ENCODE results near the gene HOOK2.

HOOK2 gene

DNA sequence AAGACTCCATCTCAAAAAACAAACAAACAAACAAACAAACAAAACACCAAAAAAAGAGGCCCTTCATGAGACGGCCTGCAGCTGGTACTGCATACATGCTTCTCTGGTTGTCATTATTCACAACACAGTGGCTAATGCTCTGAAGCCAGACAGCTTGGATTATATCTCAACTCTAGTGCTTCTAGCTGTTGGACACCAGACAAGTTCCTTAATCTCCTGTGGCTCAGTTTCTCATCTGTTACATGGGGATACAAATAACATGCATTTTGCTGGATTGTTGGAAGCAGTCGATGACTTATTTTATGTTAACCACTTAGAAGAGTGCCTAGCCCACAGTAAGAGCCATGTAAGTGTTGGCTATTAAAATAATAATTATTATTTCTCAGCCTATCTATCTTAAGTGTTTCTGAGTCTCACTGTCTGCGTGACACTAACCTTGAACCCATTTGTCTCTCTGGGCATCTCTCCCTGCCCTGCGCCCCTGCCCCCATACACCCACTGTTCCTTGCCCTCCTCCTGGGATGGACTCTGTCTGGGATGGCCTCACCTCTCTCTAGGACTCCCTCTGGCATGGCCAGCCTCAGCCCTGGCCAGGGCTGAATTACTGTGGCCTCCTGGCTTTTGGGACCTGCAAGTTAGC, 12.8 kb upstream of the HOOK2 start:
- Histone ChIP-seq H3K27ac (ENCODE audit: low read depth, low read length) (peak overlapping the region; percentile 15), H3K79me2 (ENCODE audit: control insufficient read depth, insufficient read depth, low read length) (peaks cover 1% of the 10 kb centered on the region), H3K56ac (ENCODE audit: low read length) (peak overlapping the region; percentile 84), H3K36me3 (ENCODE audit: control insufficient read depth, insufficient read depth, low read length) (no peaks in the 10 kb centered on the region), H4K8ac (ENCODE audit: low read depth, low read length) (no peak overlapping the region), H2BK15ac (replicated peaks; ENCODE audit: low read depth) (no peak overlapping the region), H3K4ac (ENCODE audit: low read depth, low read length) (no peak overlapping the region), H3K27me3 (ENCODE audit: insufficient read depth, low read length, poor library complexity) (no peaks in the 10 kb centered on the region), H3K4me3 (ENCODE audit: low read length) (no peak overlapping the region), H3K4me2 (ENCODE audit: low read length) (no peak overlapping the region), H2BK120ac (ENCODE audit: low read depth, low read length) (no peak overlapping the region), H3K23ac (ENCODE audit: low read length) (peak overlapping the region; percentile 6), H2AK5ac (ENCODE audit: low read length) (peak overlapping the region; percentile 72), H3K18ac (ENCODE audit: low read length) (peak overlapping the region; percentile 33), H3K4me1 (ENCODE audit: control insufficient read depth, low read depth, low read length) (peaks cover 21% of the 10 kb centered on the region), H2BK5ac (ENCODE audit: low read length) (peak overlapping the region; percentile 85), H4K5ac (ENCODE audit: low read length) (no peak overlapping the region), H3K9ac (ENCODE audit: low read length) (peak overlapping the region; percentile 71), H3K79me1 (ENCODE audit: low read length) (peaks cover 2% of the 10 kb centered on the region)
- no peak for DNase-seq
- no CpG with 5 or more reads among the region's 4 CpGs for WGBS (ENCODE audit: extremely low coverage, insufficient coverage, low lambda C conversion rate)

GRCh38 chr19:12787458-12787857, 12.1 kb upstream of the HOOK2 start:
- Histone ChIP-seq H3K56ac (ENCODE audit: low read length) (no peak overlapping the region), H3K18ac (ENCODE audit: low read length) (no peak overlapping the region), H2BK5ac (ENCODE audit: low read length) (no peak overlapping the region), H4K8ac (ENCODE audit: low read depth, low read length) (no peak overlapping the region), H3K23ac (ENCODE audit: low read length) (no peak overlapping the region), H3K4me1 (ENCODE audit: control insufficient read depth, low read depth, low read length) (peaks cover 21% of the 10 kb centered on the region), H3K9ac (ENCODE audit: low read length) (no peak overlapping the region), H3K79me2 (ENCODE audit: control insufficient read depth, insufficient read depth, low read length) (no peaks in the 10 kb centered on the region), H3K27me3 (ENCODE audit: insufficient read depth, low read length, poor library complexity) (no peaks in the 10 kb centered on the region), H3K4me2 (ENCODE audit: low read length) (no peak overlapping the region), H3K4ac (ENCODE audit: low read depth, low read length) (no peak overlapping the region), H3K79me1 (ENCODE audit: low read length) (no peaks in the 10 kb centered on the region), H2BK15ac (replicated peaks; ENCODE audit: low read depth) (no peak overlapping the region), H3K36me3 (ENCODE audit: control insufficient read depth, insufficient read depth, low read length) (no peaks in the 10 kb centered on the region), H2BK120ac (ENCODE audit: low read depth, low read length) (no peak overlapping the region), H2AK5ac (ENCODE audit: low read length) (no peak overlapping the region), H3K27ac (ENCODE audit: low read depth, low read length) (no peak overlapping the region), H4K5ac (ENCODE audit: low read length) (no peak overlapping the region), H3K4me3 (ENCODE audit: low read length) (no peak overlapping the region)
- no peak for DNase-seq
- WGBS (ENCODE audit: extremely low coverage, insufficient coverage, low lambda C conversion rate) = no CpG with 5 or more reads among the region's 10 CpGs

GRCh38 chr19:12786952-12787351, 11.6 kb upstream of the HOOK2 start:
- no peak for DNase-seq

GRCh38 chr19:12786141-12786870, 11.0 kb upstream of the HOOK2 start:
- H3K27ac ChIP-seq (ENCODE audit: low read depth, low read length) = no peak overlapping the region
- no peak for DNase-seq
- no peaks in the 10 kb centered on the region for H3K79me2 ChIP-seq (ENCODE audit: control insufficient read depth, insufficient read depth, low read length)
- no peak overlapping the region for H3K9ac ChIP-seq (ENCODE audit: low read length)
- no peak overlapping the region for H3K23ac ChIP-seq (ENCODE audit: low read length)
- no peak overlapping the region for H3K4me3 ChIP-seq (ENCODE audit: low read length)
- no CpG with 5 or more reads among the region's 18 CpGs for WGBS (ENCODE audit: extremely low coverage, insufficient coverage, low lambda C conversion rate)
- no peak overlapping the region for H2BK120ac ChIP-seq (ENCODE audit: low read depth, low read length)
- no peak overlapping the region for H2BK15ac ChIP-seq (replicated peaks; ENCODE audit: low read depth)
- H2BK5ac ChIP-seq (ENCODE audit: low read length) = no peak overlapping the region
- no peaks in the 10 kb centered on the region for H3K36me3 ChIP-seq (ENCODE audit: control insufficient read depth, insufficient read depth, low read length)
- no peak overlapping the region for H4K5ac ChIP-seq (ENCODE audit: low read length)
- H3K27me3 ChIP-seq (ENCODE audit: insufficient read depth, low read length, poor library complexity) = no peaks in the 10 kb centered on the region
- no peak overlapping the region for H3K4me2 ChIP-seq (ENCODE audit: low read length)
- peaks cover 21% of the 10 kb centered on the region for H3K4me1 ChIP-seq (ENCODE audit: control insufficient read depth, low read depth, low read length)
- no peak overlapping the region for H4K8ac ChIP-seq (ENCODE audit: low read depth, low read length)
- no peak overlapping the region for H2AK5ac ChIP-seq (ENCODE audit: low read length)
- no peak overlapping the region for H3K4ac ChIP-seq (ENCODE audit: low read depth, low read length)
- peak overlapping the region; percentile 15 for H3K18ac ChIP-seq (ENCODE audit: low read length)
- peak overlapping the region; percentile 36 for H3K56ac ChIP-seq (ENCODE audit: low read length)
- no peaks in the 10 kb centered on the region for H3K79me1 ChIP-seq (ENCODE audit: low read length)

More at GRCh38 chr19:12786952-12787351, 11.6 kb upstream of the HOOK2 start:
- no peak overlapping the region for H2BK15ac ChIP-seq (replicated peaks; ENCODE audit: low read depth)
- H2BK5ac ChIP-seq (ENCODE audit: low read length) = no peak overlapping the region
- no peaks in the 10 kb centered on the region for H3K79me2 ChIP-seq (ENCODE audit: control insufficient read depth, insufficient read depth, low read length)
- H3K4me1 ChIP-seq (ENCODE audit: control insufficient read depth, low read depth, low read length) = peaks cover 21% of the 10 kb centered on the region
- no peak overlapping the region for H4K8ac ChIP-seq (ENCODE audit: low read depth, low read length)
- H3K9ac ChIP-seq (ENCODE audit: low read length) = no peak overlapping the region
- H3K4me3 ChIP-seq (ENCODE audit: low read length) = no peak overlapping the region
- no peak overlapping the region for H3K23ac ChIP-seq (ENCODE audit: low read length)
- no peak overlapping the region for H3K4me2 ChIP-seq (ENCODE audit: low read length)
- no CpG with 5 or more reads among the region's 3 CpGs for WGBS (ENCODE audit: extremely low coverage, insufficient coverage, low lambda C conversion rate)
- no peak overlapping the region for H4K5ac ChIP-seq (ENCODE audit: low read length)
- no peak overlapping the region for H3K27ac ChIP-seq (ENCODE audit: low read depth, low read length)
- no peaks in the 10 kb centered on the region for H3K79me1 ChIP-seq (ENCODE audit: low read length)
- H3K18ac ChIP-seq (ENCODE audit: low read length) = no peak overlapping the region
- H2AK5ac ChIP-seq (ENCODE audit: low read length) = no peak overlapping the region
- H2BK120ac ChIP-seq (ENCODE audit: low read depth, low read length) = no peak overlapping the region
- H3K27me3 ChIP-seq (ENCODE audit: insufficient read depth, low read length, poor library complexity) = no peaks in the 10 kb centered on the region
- H3K56ac ChIP-seq (ENCODE audit: low read length) = no peak overlapping the region
- H3K4ac ChIP-seq (ENCODE audit: low read depth, low read length) = no peak overlapping the region
- H3K36me3 ChIP-seq (ENCODE audit: control insufficient read depth, insufficient read depth, low read length) = no peaks in the 10 kb centered on the region

DNA sequence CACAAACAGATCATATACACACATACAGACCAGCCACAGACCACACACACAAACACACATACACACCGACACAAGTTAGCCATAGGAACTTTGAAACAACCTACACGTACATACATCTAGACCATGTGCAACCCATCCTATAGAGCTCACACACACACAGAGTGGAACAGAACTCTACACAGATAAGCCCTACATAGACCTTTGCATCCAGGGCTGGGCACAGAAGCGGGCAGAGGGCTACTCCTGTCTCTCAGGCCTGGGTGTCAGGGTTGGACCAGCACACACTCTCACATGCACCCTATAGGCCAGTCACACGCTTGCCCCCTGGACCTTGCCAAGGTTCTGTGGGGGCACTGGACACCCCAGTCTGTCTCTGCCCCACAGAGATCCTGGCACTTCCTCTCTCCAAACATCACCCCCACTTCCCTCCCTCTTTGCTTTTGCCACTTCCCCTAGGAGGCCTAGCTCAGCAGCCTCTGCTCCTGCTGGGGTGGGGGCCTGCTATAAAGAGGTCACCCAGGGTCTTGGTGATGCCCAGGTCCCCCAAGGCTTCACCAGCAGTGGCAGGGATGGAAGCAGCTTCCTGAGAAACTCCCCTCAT, 10.2 kb upstream of the HOOK2 start:
- Histone ChIP-seq H3K79me2 (ENCODE audit: control insufficient read depth, insufficient read depth, low read length) (no peaks in the 10 kb centered on the region), H3K23ac (ENCODE audit: low read length) (no peak overlapping the region), H2AK5ac (ENCODE audit: low read length) (peak overlapping the region; percentile 78), H2BK5ac (ENCODE audit: low read length) (no peak overlapping the region), H3K4me2 (ENCODE audit: low read length) (no peak overlapping the region), H3K4me1 (ENCODE audit: control insufficient read depth, low read depth, low read length) (peaks cover 15% of the 10 kb centered on the region), H3K36me3 (ENCODE audit: control insufficient read depth, insufficient read depth, low read length) (no peaks in the 10 kb centered on the region), H4K8ac (ENCODE audit: low read depth, low read length) (no peak overlapping the region), H3K4me3 (ENCODE audit: low read length) (no peak overlapping the region), H2BK120ac (ENCODE audit: low read depth, low read length) (no peak overlapping the region), H3K18ac (ENCODE audit: low read length) (no peak overlapping the region), H3K9ac (ENCODE audit: low read length) (no peak overlapping the region), H4K5ac (ENCODE audit: low read length) (no peak overlapping the region), H3K27me3 (ENCODE audit: insufficient read depth, low read length, poor library complexity) (no peaks in the 10 kb centered on the region), H3K27ac (ENCODE audit: low read depth, low read length) (no peak overlapping the region), H3K79me1 (ENCODE audit: low read length) (no peaks in the 10 kb centered on the region), H3K56ac (ENCODE audit: low read length) (peak overlapping the region; percentile 67), H3K4ac (ENCODE audit: low read depth, low read length) (no peak overlapping the region), H2BK15ac (replicated peaks; ENCODE audit: low read depth) (no peak overlapping the region)
- no CpG with 5 or more reads among the region's 4 CpGs for WGBS (ENCODE audit: extremely low coverage, insufficient coverage, low lambda C conversion rate)
- no peak for DNase-seq
